ENCODE data around the gene AHR. TPM values are rescaled to one million over a fixed set of nuclear protein-coding genes. Genes with fewer than 3 reads are reported as not detected.

AHR gene
- total RNA-seq, 1 experiment from 2014 or later = 39.0 TPM

DNA sequence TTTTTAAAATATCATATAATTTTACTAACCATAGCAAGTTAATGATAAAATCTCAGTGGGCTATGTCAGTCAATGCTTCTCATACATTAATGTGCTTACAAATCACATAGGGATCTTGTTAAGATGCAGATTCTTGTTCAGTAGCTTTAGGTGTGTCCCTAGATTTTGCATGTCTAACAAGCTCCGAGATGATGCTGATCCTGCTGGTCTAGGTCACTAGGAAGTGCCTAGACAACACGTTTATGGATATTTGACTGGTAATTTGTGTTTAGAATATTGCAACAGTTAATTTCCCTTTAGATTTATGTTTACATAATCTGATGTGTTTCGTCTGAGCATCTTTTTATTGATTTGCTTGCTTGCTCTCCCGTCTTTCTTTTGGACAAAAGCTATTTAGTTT lies 12.7 kb downstream of the AHR start:
- Mint-ChIP-seq H3K4me3 (ENCODE audit: unreplicated experiment) (no peak overlapping the region), H3K27me3 (ENCODE audit: insufficient read depth, unreplicated experiment) (no peaks in the 10 kb centered on the region), H3K9me3 (ENCODE audit: unreplicated experiment) (no peaks in the 10 kb centered on the region), H3K36me3 (ENCODE audit: insufficient read depth, unreplicated experiment) (peaks cover 23% of the 10 kb centered on the region), H3K4me1 (ENCODE audit: low read depth, unreplicated experiment) (peaks cover 13% of the 10 kb centered on the region), H3K27ac (ENCODE audit: unreplicated experiment) (no peak overlapping the region)
- Histone ChIP-seq H3K27me3 (replicated peaks; ENCODE audit: control insufficient read depth, insufficient read depth, low read length) (no peaks in the 10 kb centered on the region), H3K9me3 (no peaks in the 10 kb centered on the region), H3K36me3 (ENCODE audit: control insufficient read depth, insufficient read depth, low read length) (no peaks in the 10 kb centered on the region; the same call in 1 of the 2 replicates), H3K4me3 (ENCODE audit: low read depth, low read length) (no peak overlapping the region), H3K4me1 (peaks cover 13% of the 10 kb centered on the region; the same call in 1 of the 2 replicates)
- ChIA-PET POLR2A (no interaction called here), CTCF (interaction anchor here (0.6 kb wide), 1 partner anchor 13 kb away, joined by 3 read pairs; no protein-coding TSS in a partner anchor)
- DNase-seq = no peak
- intact Hi-C loops (cut with micrococcal nuclease; ENCODE audit: unreplicated experiment) = no loop called here
- BruUV-seq (replicated peaks) = no TSS peak
- TF ChIP-seq, protein P1, sequence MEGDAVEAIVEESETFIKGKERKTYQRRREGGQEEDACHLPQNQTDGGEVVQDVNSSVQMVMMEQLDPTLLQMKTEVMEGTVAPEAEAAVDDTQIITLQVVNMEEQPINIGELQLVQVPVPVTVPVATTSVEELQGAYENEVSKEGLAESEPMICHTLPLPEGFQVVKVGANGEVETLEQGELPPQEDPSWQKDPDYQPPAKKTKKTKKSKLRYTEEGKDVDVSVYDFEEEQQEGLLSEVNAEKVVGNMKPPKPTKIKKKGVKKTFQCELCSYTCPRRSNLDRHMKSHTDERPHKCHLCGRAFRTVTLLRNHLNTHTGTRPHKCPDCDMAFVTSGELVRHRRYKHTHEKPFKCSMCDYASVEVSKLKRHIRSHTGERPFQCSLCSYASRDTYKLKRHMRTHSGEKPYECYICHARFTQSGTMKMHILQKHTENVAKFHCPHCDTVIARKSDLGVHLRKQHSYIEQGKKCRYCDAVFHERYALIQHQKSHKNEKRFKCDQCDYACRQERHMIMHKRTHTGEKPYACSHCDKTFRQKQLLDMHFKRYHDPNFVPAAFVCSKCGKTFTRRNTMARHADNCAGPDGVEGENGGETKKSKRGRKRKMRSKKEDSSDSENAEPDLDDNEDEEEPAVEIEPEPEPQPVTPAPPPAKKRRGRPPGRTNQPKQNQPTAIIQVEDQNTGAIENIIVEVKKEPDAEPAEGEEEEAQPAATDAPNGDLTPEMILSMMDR (IDR thresholded peaks at IDR 0.05; ENCODE audit: insufficient read depth in 1 of 2, low read depth in 1 of 2, low read length in 1 of 2, severe bottlenecking in 1 of 2, unreplicated experiment in 1 of 2) = no peak

DNA sequence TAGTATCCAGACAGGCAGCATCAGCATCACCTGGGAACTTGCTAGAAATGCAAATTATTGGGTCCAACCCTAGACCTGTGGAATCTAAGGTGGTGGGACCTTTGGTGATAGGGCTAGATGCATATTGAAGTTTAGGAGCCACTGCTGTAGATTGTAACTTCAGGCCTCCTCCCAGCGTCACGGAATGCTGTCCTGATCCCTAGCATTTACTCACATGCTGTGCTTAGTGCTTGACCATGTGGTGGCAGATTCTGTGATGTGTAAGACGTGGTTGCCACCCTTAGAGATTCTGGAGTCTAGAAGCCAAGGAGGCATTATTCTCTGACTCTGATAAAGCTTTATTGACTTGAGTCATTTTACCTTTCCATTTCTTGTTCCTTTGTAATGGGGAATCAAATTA lies 13.5 kb downstream of the AHR start:
- POLR2A ChIA-PET = interaction anchor here (0.5 kb wide), 1 partner anchor 59 kb away, joined by 4 read pairs; no protein-coding TSS in a partner anchor
- Histone ChIP-seq H3K36me3 (ENCODE audit: control insufficient read depth, insufficient read depth, low read length) (no peaks in the 10 kb centered on the region; the same call in 1 of the 2 replicates), H3K4me3 (ENCODE audit: low read depth, low read length) (no peak overlapping the region), H3K4me1 (peaks cover 8% of the 10 kb centered on the region; the same call in 1 of the 2 replicates), H3K27me3 (replicated peaks; ENCODE audit: control insufficient read depth, insufficient read depth, low read length) (no peaks in the 10 kb centered on the region), H3K9me3 (no peaks in the 10 kb centered on the region)
- TF ChIP-seq, protein P1 (IDR thresholded peaks at IDR 0.05; ENCODE audit: insufficient read depth in 1 of 2, low read depth in 1 of 2, low read length in 1 of 2, severe bottlenecking in 1 of 2, unreplicated experiment in 1 of 2) = no peak
- H3K27ac Mint-ChIP-seq (ENCODE audit: unreplicated experiment) = no peak overlapping the region
- no peak for DNase-seq
- no peaks in the 10 kb centered on the region for H3K9me3 Mint-ChIP-seq (ENCODE audit: unreplicated experiment)
- H3K27me3 Mint-ChIP-seq (ENCODE audit: insufficient read depth, unreplicated experiment) = no peaks in the 10 kb centered on the region
- intact Hi-C loops (cut with micrococcal nuclease; ENCODE audit: unreplicated experiment) = no loop called here
- H3K4me3 Mint-ChIP-seq (ENCODE audit: unreplicated experiment) = no peak overlapping the region
- peaks cover 14% of the 10 kb centered on the region for H3K4me1 Mint-ChIP-seq (ENCODE audit: low read depth, unreplicated experiment)
- CTCF ChIA-PET = no interaction called here
- peaks cover 28% of the 10 kb centered on the region for H3K36me3 Mint-ChIP-seq (ENCODE audit: insufficient read depth, unreplicated experiment)
- BruUV-seq (replicated peaks) = no TSS peak

DNA sequence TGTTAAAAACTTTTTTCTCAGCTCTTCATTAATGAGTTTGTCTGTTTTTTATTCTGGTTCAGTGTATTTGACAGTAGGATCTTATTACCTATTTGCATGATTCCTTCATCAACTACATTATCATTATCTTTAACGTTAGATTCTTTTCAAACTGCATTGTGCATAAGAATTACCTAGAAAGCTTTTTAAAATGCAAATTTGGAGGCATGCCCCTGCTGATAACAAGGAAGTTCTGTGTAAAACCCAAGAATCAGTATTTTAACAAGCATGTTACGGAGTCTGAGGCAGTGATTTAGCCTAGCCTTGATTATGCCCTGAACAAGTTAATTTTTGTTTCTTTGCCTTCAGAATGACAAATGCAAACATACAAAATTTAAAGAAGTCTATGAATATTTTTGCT lies 14.2 kb downstream of the AHR start:
- H3K9me3 ChIP-seq = no peaks in the 10 kb centered on the region
- CTCF ChIA-PET = no interaction called here
- intact Hi-C loops (cut with micrococcal nuclease; ENCODE audit: unreplicated experiment) = no loop called here
- H3K27me3 ChIP-seq (replicated peaks; ENCODE audit: control insufficient read depth, insufficient read depth, low read length) = no peaks in the 10 kb centered on the region
- H3K4me3 ChIP-seq (ENCODE audit: low read depth, low read length) = no peak overlapping the region
- TF ChIP-seq, protein P1 (IDR thresholded peaks at IDR 0.05; ENCODE audit: insufficient read depth in 1 of 2, low read depth in 1 of 2, low read length in 1 of 2, severe bottlenecking in 1 of 2, unreplicated experiment in 1 of 2) = no peak
- Mint-ChIP-seq H3K27ac (ENCODE audit: unreplicated experiment) (no peak overlapping the region), H3K27me3 (ENCODE audit: insufficient read depth, unreplicated experiment) (no peaks in the 10 kb centered on the region), H3K36me3 (ENCODE audit: insufficient read depth, unreplicated experiment) (peaks cover 30% of the 10 kb centered on the region), H3K9me3 (ENCODE audit: unreplicated experiment) (no peaks in the 10 kb centered on the region), H3K4me3 (ENCODE audit: unreplicated experiment) (no peak overlapping the region), H3K4me1 (ENCODE audit: low read depth, unreplicated experiment) (peaks cover 15% of the 10 kb centered on the region)
- BruUV-seq (replicated peaks) = no TSS peak
- POLR2A ChIA-PET = no interaction called here
- peaks cover 5% of the 10 kb centered on the region for H3K4me1 ChIP-seq
- H3K36me3 ChIP-seq (ENCODE audit: control insufficient read depth, insufficient read depth, low read length) = no peaks in the 10 kb centered on the region; the same call in 1 of the 2 replicates
- no peak for DNase-seq

Measured in Caco-2 (cell line).